ENCODE measurements around the gene NEK6.

Gene NEK6

GRCh38 chr9:124282442-124283227 is 24.9 kb downstream of the NEK6 start:
- DNase-seq: no peak

GRCh38 chr9:124283228-124283814 is 25.6 kb downstream of the NEK6 start:
- no peak for DNase-seq

- no peak for DNase-seq
Measured at GRCh38 chr9:124284237-124284831, 26.6 kb downstream of the NEK6 start.

GRCh38 chr9:124284940-124285441 is 27.2 kb downstream of the NEK6 start:
- no peak for DNase-seq

GRCh38 chr9:124285490-124285889 is 27.7 kb downstream of the NEK6 start:
- no peak for DNase-seq

- DNase-seq: peak; percentile 73
Measured at GRCh38 chr9:124285903-124286291, 28.1 kb downstream of the NEK6 start.

DNA sequence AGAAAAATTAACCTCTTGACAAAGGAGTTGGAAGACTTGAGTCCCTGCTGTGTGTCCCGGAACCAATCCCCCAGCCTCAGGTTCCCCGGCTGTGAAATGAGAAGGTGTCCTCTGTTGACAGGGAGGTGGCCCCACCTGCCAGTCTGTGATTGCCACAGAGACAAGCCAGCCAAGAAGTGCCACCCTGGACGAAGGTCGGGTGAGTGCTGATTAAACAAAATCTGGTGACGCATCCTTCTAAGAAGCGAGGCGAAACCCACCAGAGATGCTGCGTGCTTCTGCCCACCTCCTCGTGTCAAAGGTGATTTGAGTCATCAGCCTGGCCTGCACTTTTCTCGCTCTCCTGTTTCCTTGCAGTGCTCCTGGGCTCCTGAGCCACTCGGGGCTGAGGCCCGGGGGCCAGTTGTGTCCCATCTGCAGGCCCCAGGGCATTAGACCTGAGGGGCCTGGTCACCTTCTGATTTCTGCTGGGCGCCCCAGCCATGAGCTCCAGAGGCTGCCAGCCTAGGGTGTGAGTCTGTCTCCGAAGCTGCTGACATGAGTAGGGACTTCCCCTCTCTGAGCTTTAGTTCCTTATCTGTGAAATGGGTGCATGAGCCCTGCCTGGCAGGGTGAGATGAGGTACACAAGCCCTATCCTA is 28.7 kb downstream of the NEK6 start:
- DNase-seq: peak; percentile 92

GRCh38 chr9:124290053-124290591 is 32.4 kb downstream of the NEK6 start:
- DNase-seq: no peak

- no peak for DNase-seq
Measured at GRCh38 chr9:124290743-124291554, 33.2 kb downstream of the NEK6 start.

DNA sequence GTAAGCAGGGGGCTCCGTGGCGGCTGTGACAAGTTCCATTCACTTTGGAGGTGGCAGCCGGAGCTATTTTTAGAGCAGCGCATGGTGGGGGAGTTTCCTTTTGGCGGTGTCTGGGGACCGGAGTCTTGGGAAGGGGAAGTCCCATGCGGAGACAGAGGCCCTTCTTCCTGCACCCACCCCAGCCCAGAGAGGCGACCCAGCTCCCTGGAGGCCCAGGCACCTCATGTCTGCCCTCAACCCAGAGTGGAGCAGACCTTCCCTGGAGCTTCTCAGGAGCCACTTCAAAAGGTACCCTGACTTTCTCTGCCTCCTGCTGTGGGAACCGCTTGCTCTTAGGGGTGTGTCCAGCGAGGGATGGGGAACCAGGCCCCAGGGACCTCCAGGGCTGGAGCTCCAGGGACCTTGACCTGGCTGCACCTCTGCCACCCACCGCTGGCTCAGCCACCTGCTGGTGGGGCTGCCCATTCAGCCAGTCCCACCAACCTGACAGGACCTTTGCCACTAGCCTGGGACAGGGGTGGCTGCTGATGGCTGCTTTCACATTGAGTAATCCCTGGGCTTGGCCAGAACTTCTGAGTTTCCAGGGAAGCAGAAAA is 34.1 kb downstream of the NEK6 start:
- peak; percentile 67 for DNase-seq

DNA sequence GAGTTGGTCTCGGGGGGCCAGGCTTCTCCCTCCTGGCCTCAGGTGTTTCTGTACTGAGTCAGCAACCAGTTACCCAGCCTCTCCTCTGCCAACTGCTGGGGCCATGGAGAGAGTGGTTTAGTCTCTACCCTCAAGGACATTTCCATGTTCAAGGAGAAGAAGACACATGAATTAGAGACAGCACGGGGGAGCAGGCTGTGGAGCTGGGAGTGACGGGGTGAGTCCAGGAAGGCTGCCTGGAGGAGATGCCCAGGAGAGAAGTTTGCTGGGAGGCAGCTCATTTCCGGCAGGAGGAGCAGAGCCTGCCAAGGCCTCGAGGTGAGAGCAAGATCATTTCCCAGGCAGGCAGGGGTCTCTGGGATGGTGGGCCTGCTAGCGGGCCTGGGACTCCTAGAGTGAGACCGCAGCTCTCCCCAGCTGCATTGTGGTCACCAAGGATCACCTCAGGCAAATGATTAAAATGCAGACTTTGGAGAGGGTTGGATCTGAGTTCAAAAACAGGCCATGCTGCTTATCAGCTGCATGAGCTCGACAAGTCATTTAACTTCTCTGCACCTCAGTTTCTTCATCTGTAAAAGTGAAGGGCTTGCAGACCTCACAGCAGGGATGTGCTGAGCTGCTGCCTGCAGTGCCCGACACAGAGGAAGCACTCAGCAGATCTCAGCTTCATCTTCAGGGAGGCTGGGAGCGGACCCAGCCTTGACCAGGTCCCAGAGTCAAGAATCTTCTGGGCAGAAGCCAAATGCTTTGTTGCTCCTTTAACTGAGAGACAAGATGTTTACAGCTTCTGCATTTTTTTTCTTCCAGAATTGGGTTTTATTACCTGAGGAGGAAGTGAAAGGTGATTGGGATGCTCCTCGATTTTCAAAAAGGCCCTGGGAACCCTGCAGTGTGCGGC is 35.2 kb downstream of the NEK6 start:
- no peak for DNase-seq

- peak; percentile 42 for DNase-seq
Measured at GRCh38 chr9:124293718-124294506, 36.2 kb downstream of the NEK6 start.

- no peak for DNase-seq
Measured at GRCh38 chr9:124295159-124295794, 37.5 kb downstream of the NEK6 start.

GRCh38 chr9:124296094-124296493 is 38.3 kb downstream of the NEK6 start:
- DNase-seq: no peak

DNA sequence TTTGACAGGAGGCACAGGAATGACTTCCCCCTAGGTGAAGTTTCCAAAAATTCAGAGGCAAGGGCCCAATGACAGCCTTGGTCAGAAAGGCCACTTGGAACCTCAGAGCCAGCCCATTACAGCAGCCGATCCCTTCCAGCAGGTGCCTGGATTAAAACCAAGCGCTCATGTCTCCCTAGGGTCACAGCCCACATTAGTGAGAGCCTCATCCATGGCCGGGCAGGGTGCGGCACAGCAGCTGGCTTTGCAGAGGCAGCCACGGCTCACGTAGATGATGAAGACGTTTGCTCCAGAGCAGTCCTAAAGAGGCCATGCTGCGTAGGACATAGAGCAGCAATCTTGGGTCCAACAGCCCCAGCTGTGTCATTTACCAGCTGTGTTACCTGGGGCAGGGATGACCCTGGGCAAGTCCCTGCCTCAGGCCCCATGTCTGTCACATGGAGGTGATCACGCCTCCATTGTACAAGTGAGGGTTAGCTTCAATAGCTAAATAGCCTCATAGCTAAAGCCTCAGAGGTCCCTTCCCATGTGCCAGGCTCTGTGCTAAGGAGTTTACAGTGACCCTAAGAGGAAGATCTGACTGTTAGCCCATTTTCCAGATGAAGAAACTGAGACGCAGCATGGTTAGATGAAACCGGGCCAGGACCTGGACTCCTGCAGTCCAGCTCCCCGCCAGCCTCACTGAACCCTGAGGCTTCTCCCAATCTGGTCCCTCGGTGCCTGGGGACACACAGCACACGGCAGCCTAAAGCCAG is 39.2 kb downstream of the NEK6 start:
- no peak for DNase-seq

DNA sequence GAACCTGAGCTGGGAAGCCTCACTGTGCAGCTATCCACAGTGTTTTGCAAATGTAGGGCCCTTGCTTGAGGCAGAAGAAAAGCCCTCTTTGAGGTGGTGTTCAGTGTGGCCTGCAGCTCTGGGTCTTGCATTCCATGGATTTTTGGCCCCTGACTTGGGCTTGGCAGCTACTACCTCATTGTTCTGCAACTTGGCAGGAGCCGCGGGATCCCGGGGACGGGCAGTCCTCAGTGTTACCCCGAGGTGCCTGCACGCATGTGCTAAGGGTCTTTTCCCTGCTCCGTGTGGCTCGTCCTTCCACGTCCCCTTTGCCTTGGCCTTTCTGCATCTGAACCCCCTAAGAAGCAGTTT is 39.8 kb downstream of the NEK6 start:
- DNase-seq: no peak

DNA sequence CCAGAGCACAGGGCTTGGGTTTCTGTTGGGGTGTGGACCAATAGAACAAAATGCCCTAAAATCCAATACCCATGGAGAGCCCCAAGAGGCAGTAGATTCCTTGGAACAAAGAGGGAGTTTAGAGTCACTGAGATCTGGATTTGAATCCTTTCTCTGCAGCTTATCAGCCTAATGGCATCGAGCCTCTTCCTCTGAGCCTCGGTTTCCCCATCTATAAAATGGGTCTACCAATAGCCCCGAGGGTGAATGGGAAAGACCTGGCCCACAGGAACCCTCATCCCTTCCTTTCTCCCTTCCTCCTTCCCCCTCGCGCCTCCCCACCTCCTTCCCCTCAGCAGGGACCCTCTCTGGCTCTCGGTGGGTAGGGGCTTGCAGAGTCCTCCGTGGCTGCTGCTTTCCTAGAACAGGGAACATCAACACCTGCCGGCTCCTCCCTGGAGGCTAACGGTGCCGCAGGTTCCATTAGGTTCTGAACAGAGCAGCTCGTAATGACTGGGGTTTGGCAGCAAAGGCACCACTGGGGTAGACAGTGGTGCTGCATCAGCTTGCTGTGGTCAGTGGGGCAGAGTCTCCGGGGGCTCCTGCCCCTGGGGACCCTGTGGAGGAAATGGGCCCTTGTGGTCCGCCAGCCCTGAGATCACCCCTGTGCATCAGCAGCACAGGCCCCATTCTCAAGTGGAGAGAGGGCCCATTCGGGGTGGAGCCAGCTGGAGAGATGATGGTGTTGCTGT is 40.3 kb downstream of the NEK6 start:
- DNase-seq: no peak

DNA sequence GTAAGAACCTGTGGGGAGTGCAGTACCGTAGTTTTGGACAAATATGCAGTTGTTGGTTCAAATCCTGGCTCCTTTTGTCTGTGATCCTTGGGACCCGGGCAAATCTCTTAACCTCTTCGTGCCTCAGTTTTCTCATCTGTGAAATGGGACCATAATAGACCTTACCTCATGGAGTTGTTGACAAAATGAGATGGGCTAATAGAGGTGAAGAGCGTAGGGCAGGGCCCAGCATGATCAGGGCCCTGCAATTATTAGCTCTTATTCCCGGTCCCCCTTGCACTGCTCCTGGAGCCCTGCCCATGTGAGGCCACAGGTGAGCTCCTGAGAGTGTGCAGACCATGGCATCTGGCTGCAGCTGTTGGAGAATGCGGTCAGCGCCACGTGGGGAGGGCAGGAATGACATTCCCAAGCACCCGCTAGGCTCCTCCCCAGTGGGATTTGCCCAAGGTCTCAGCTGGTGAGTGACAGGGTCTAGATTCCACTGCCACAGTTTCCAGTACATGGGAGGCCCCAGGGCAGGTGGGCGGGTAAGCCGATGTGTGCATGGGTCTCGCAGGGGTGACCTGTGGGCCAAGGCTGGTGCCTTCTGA is 41.0 kb downstream of the NEK6 start:
- DNase-seq: no peak

Measured in activated CD4-positive, alpha-beta T cell treated with anti-CD3 and anti-CD28 coated beads, Interleukin-2, amount 50 U/mL, for 16 hours (primary cell).